Spleen (tissue), 11 donors: ENCODE data around the gene RASSF5. TPM values are rescaled to one million over a fixed set of nuclear protein-coding genes. Genes with fewer than 3 reads are reported as not detected.

ENCODE experiments used
- DNase-seq: peaks from one replicate; pipeline ENCODE4 v3.0.0-alpha.2; 2020
- H3K27ac ChIP-seq, 8 donors: fragments of 200-600 bp; sonication (generic) in 7 of 8; 1 replicate in 4 of 8; 2 replicates in 4 of 8; pipeline versions ENCODE4 v1.5.0 to v1.8.0; 2016 to 2021; ENCODE audit warnings: inconsistent platforms in 4 of 8, mild to moderate bottlenecking in 4 of 8, moderate library complexity in 1 of 8
- H3K27me3 ChIP-seq, 7 donors: fragments of 200-600 bp; sonication (generic) in 6 of 7; replicated peaks in 1 of 7; 1 replicate in 4 of 7; 2 replicates in 3 of 7; pipeline versions ENCODE4 v1.5.0 to v1.8.0; 2016 to 2021; ENCODE audit warnings: inconsistent platforms in 3 of 7, mild to moderate bottlenecking in 1 of 7
- H3K36me3 ChIP-seq, 6 donors: fragments of 200-600 bp; sonication (generic) in 5 of 6; 1 replicate in 4 of 6; 2 replicates in 2 of 6; pipeline versions ENCODE4 v1.5.0 to v1.8.0; 2016 to 2021; ENCODE audit warnings: inconsistent platforms in 2 of 6
- H3K4me1 ChIP-seq, 6 donors: fragments of 200-600 bp; sonication (generic) in 5 of 6; 1 replicate in 3 of 6; 2 replicates in 3 of 6; pipeline versions ENCODE4 v1.5.0 to v1.8.0; 2016 to 2021; ENCODE audit warnings: inconsistent platforms in 3 of 6
- H3K4me3 ChIP-seq, 8 donors: fragments of 200-600 bp; sonication (generic) in 7 of 8; 1 replicate in 4 of 8; 2 replicates in 4 of 8; pipeline versions ENCODE4 v1.5.0 to v1.8.0; 2016 to 2021; ENCODE audit warnings: inconsistent platforms in 4 of 8, mild to moderate bottlenecking in 4 of 8, moderate library complexity in 2 of 8
- H3K9me3 ChIP-seq, 8 donors: fragments of 200-600 bp; sonication (generic) in 7 of 8; 1 replicate in 4 of 8; 2 replicates in 4 of 8; pipeline versions ENCODE4 v1.5.0 to v1.8.0; 2016 to 2021; ENCODE audit warnings: inconsistent platforms in 4 of 8
- CTCF ChIP-seq, 11 experiments: fragments of 200-600 bp in 7 of 11; fragments of 450-650 bp in 4 of 11; sonication (generic) in 4 of 11; IDR thresholded peaks in 8 of 11; conservative IDR thresholded peaks in 3 of 11; 1 replicate in 7 of 11; 2 replicates in 4 of 11; pipeline versions ENCODE4 v1.4.0 to v1.8.0; 2016 to 2021; ENCODE audit warnings: antibody characterized with exemption in 11 of 11, inconsistent platforms in 4 of 11, mild to moderate bottlenecking in 1 of 11
- POLR2A ChIP-seq, 3 donors: fragments of 450-650 bp; IDR thresholded peaks; one replicate each; pipeline ENCODE4 v1.5.1; 2017; ENCODE audit warnings: antibody characterized with exemption in 3 of 3, mild to moderate bottlenecking in 1 of 3
- POLR2AphosphoS5 ChIP-seq, 3 donors: sonication (generic); formaldehyde crosslinking; IDR thresholded peaks; one replicate each; pipeline ENCODE4 v1.5.1; 2017; ENCODE audit warnings: antibody characterized with exemption in 3 of 3
- WGBS, 5 donors: extraction: QIAGEN DNeasy Blood & Tissue Kit in 3 of 5; methylation state at CpG; one replicate each; pipeline versions ENCODE4 v1.1.5 to v1.1.7; 2013 to 2018; 5-methylcytosine and 5-hydroxymethylcytosine counted together
- intact Hi-C: fragments of 100-400 bp; cut with DNase I; formaldehyde crosslinking; loops from one replicate; pipeline ENCODE4 v1.15.0; 2023; ENCODE audit warnings: low total_unique reads
- polyA plus RNA-seq, 3 donors: library from polyadenylated mRNA; stranded (reverse); fragments of 200-250 nt; gene quantifications; one replicate each; pipeline ENCODE4 v1.2.1, GENCODE V29; 2013
- total RNA-seq, 7 donors: library from RNA; depleted of rRNA in 3 of 7; stranded (reverse); fragments of >200 nt in 3 of 7; fragmentation: NEBNext Ultra II Directional in 4 of 7; extraction: Animal tissue kit (Norgen Biotek cat#: 25700) in 4 of 7; gene quantifications; one replicate each; pipeline versions ENCODE4 v1.1.0 to v1.2.1, GENCODE V29; 2016 to 2021
- donor health status: healthy with polysubstance abuse.
- donor health status: DM: no; HTN: no; CAD: no; lungs with moderate emphysema.
- donor health status: DM: no; HTN: no; CAD: no.
- donor health status: Bipolar disorder and iron deficiency.
- donor health status: healthy.
- donor health status: DM: no; HTN: no; CAD: no.
- donor health status: DM: yes; HTN: yes; CAD: no.

RASSF5 gene
- total and polyA plus RNA-seq, 10 donors = 32.2 to 168 (median 127) TPM

GRCh38 chr1:206489980-206490770 lies 17.2 kb upstream of the RASSF5 start:
- Histone ChIP-seq H3K27me3 (no peaks in the 10 kb centered on the region), H3K27ac (peak overlapping the region; percentile 15 to 73 (median 58)), H3K4me1 (peaks cover 5 to 53% (median 26%) of the 10 kb centered on the region in 6 donors), H3K4me3 (no peak overlapping the region), H3K36me3 (peaks cover 0 to 100% (median 58%) of the 10 kb centered on the region in 6 donors), H3K9me3 (no peaks in the 10 kb centered on the region)
- DNase-seq = peak; percentile 89
- no peak for TF ChIP-seq POLR2A (IDR thresholded peaks at IDR 0.05)
- TF ChIP-seq CTCF (IDR thresholded peaks at IDR 0.05 in 8 of 11, conservative IDR thresholded peaks at IDR 0.05 in 3 of 11) = peak; percentile 78 to 94 (median 88)
- peak; percentile 56 to 62 (median 58) for TF ChIP-seq POLR2AphosphoS5 (IDR thresholded peaks at IDR 0.05)
- 68 to 75% (median 73%) methylated on average over 20 to 22 of the region's 22 CpGs for WGBS, 5 donors
- intact Hi-C loops = no loop called here

GRCh38 chr1:206490771-206491405 lies 16.4 kb upstream of the RASSF5 start:
- intact Hi-C loops = no loop called here
- peak overlapping the region in 7 of 8 donors; percentile 15 to 73 (median 61) for H3K27ac ChIP-seq
- H3K27me3 ChIP-seq = no peaks in the 10 kb centered on the region

GRCh38 chr1:206491616-206492015 lies 15.7 kb upstream of the RASSF5 start:
- Histone ChIP-seq H3K27me3 (no peaks in the 10 kb centered on the region), H3K4me1 (peaks cover 19 to 67% (median 39%) of the 10 kb centered on the region in 6 donors), H3K36me3 (peaks cover 0 to 100% (median 49%) of the 10 kb centered on the region in 6 donors), H3K4me3 (no peak overlapping the region), H3K9me3 (no peaks in the 10 kb centered on the region), H3K27ac (peak overlapping the region in 5 of 8 donors; percentile 49 to 73 (median 57))
- WGBS, 5 donors = 76 to 99% (median 94%) methylated on average over 4 of the region's 4 CpGs
- no peak for TF ChIP-seq POLR2AphosphoS5 (IDR thresholded peaks at IDR 0.05)
- no peak for TF ChIP-seq CTCF (IDR thresholded peaks at IDR 0.05 in 8 of 11, conservative IDR thresholded peaks at IDR 0.05 in 3 of 11)
- no peak for TF ChIP-seq POLR2A (IDR thresholded peaks at IDR 0.05)
- intact Hi-C loops = no loop called here
- peak; percentile 53 for DNase-seq

More at GRCh38 chr1:206490771-206491405, 16.4 kb upstream of the RASSF5 start:
- peaks cover 0 to 100% (median 51%) of the 10 kb centered on the region in 6 donors for H3K36me3 ChIP-seq
- H3K9me3 ChIP-seq = no peaks in the 10 kb centered on the region
- peaks cover 12 to 60% (median 32%) of the 10 kb centered on the region in 6 donors for H3K4me1 ChIP-seq
- TF ChIP-seq POLR2AphosphoS5 (IDR thresholded peaks at IDR 0.05) (peak in 1 of 3 donors; percentile 56), CTCF (IDR thresholded peaks at IDR 0.05 in 8 of 11, conservative IDR thresholded peaks at IDR 0.05 in 3 of 11) (no peak)
- no peak overlapping the region for H3K4me3 ChIP-seq
- 75 to 87% (median 78%) methylated on average over 12 of the region's 12 CpGs for WGBS, 5 donors
- peak; percentile 41 for DNase-seq

GRCh38 chr1:206492589-206492988 lies 14.7 kb upstream of the RASSF5 start:
- H3K9me3 ChIP-seq = no peaks in the 10 kb centered on the region
- TF ChIP-seq POLR2AphosphoS5 (IDR thresholded peaks at IDR 0.05) (peak in 1 of 3 donors; percentile 46), CTCF (IDR thresholded peaks at IDR 0.05 in 8 of 11, conservative IDR thresholded peaks at IDR 0.05 in 3 of 11) (no peak), POLR2A (IDR thresholded peaks at IDR 0.05) (no peak)
- DNase-seq = no peak
- no peak overlapping the region for H3K4me3 ChIP-seq
- H3K27ac ChIP-seq = peak overlapping the region in 2 of 8 donors; percentile 61 to 73
- H3K27me3 ChIP-seq = no peaks in the 10 kb centered on the region
- intact Hi-C loops = no loop called here
- peaks cover 28 to 67% (median 44%) of the 10 kb centered on the region in 6 donors for H3K4me1 ChIP-seq
- 92 to 96% (median 95%) methylated on average over 8 to 10 of the region's 10 CpGs for WGBS, 5 donors
- peaks cover 0 to 100% (median 46%) of the 10 kb centered on the region in 6 donors for H3K36me3 ChIP-seq
